Ovary (tissue), 9 donors: Measurements from ENCODE around the gene TIAL1. TPM values are rescaled to one million over a fixed set of nuclear protein-coding genes. Genes with fewer than 3 reads are reported as not detected.

ENCODE experiments used
- DNase-seq, 5 donors: peaks; one replicate each; pipeline ENCODE4 v3.0.0-alpha.2; 2019 to 2020
- H3K27ac ChIP-seq, 2 donors: fragments of 200-600 bp; one replicate each; pipeline versions ENCODE4 v1.5.1 to v1.8.0; 2019 to 2022
- H3K27me3 ChIP-seq: fragments of 200-600 bp; one replicate; pipeline ENCODE4 v1.8.0; 2022
- H3K36me3 ChIP-seq: fragments of 200-600 bp; sonication (generic); one replicate; pipeline ENCODE4 v1.5.1; 2019
- H3K4me1 ChIP-seq: one replicate; pipeline ENCODE4 v1.8.1; 2013; ENCODE audit warnings: mild to moderate bottlenecking, moderate library complexity; ENCODE audit not compliant: insufficient read depth
- H3K4me3 ChIP-seq: fragments of 200-600 bp; sonication (generic); one replicate; pipeline ENCODE4 v1.5.1; 2017
- H3K9me3 ChIP-seq, 2 donors: fragments of 200-600 bp in 1 of 2; sonication (generic) in 1 of 2; one replicate each; pipeline versions ENCODE4 v1.5.1 to v1.8.1; 2013 to 2019; ENCODE audit warnings: mild to moderate bottlenecking in 1 of 2, moderate library complexity in 1 of 2
- EP300 ChIP-seq: sonication (generic); formaldehyde crosslinking; IDR thresholded peaks from one replicate; pipeline ENCODE4 v1.6.1; 2017; ENCODE audit warnings: antibody characterized with exemption
- POLR2A ChIP-seq: fragments of 450-650 bp; IDR thresholded peaks from one replicate; pipeline ENCODE4 v1.6.1; 2017; ENCODE audit warnings: antibody characterized with exemption, mild to moderate bottlenecking, moderate library complexity
- WGBS, 3 donors: extraction: QIAGEN DNeasy Blood & Tissue Kit in 1 of 3; methylation state at CpG; one replicate each; pipeline versions ENCODE4 v1.1.5 to v1.1.7; 2013 to 2017; 5-methylcytosine and 5-hydroxymethylcytosine counted together
- intact Hi-C, 4 donors: fragments of 100-400 bp; cut with DNase I; formaldehyde crosslinking; loops; one replicate each; pipeline versions ENCODE4 v1.11.0 to v1.15.1; 2022 to 2023
- polyA plus RNA-seq, 2 donors: library from polyadenylated mRNA; stranded (reverse); fragments of 200-250 nt in 1 of 2; fragments of 350-450 nt in 1 of 2; fragmentation: Illumina TruSeq in 1 of 2; extraction: RNeasy Lipid Tissue Mini Kit (QIAGEN cat#74804) in 1 of 2; gene quantifications; one replicate each; pipeline ENCODE4 v1.2.3, GENCODE V29; 2013 to 2014
- total RNA-seq, 7 donors: library from RNA; depleted of rRNA in 2 of 7; stranded (reverse); fragments of >200 nt in 2 of 7; fragmentation: NEBNext Ultra II Directional in 3 of 7; extraction: Animal tissue kit (Norgen Biotek cat#: 25700) in 3 of 7; gene quantifications; one replicate each; pipeline versions ENCODE4 v1.1.0 to v1.2.4, GENCODE V29; 2016 to 2023
- TF ChIP-seq, protein P1 (sequence below), 3 donors: fragments of 450-650 bp in 2 of 3; fragments of 200-600 bp in 1 of 3; IDR thresholded peaks; one replicate each; pipeline versions ENCODE4 v1.5.1 to v1.8.0; 2016 to 2022; ENCODE audit warnings: antibody characterized with exemption in 3 of 3, mild to moderate bottlenecking in 1 of 3
- donor health status: DM: no; HTN: no; CAD: no; lungs with moderate emphysema.
- donor health status: DM: no; HTN: no; CAD: no.
- donor health status: Bipolar disorder and iron deficiency.
- donor health status: DM: yes; HTN: yes; CAD: no.
- donor health status: DM: no; HTN: no; CAD: no.
- donor health status: DM: yes; HTN: yes; CAD: no.

TIAL1 gene
- total and polyA plus RNA-seq, 9 donors: 48.2 to 113 (median 99.5) TPM

DNA sequence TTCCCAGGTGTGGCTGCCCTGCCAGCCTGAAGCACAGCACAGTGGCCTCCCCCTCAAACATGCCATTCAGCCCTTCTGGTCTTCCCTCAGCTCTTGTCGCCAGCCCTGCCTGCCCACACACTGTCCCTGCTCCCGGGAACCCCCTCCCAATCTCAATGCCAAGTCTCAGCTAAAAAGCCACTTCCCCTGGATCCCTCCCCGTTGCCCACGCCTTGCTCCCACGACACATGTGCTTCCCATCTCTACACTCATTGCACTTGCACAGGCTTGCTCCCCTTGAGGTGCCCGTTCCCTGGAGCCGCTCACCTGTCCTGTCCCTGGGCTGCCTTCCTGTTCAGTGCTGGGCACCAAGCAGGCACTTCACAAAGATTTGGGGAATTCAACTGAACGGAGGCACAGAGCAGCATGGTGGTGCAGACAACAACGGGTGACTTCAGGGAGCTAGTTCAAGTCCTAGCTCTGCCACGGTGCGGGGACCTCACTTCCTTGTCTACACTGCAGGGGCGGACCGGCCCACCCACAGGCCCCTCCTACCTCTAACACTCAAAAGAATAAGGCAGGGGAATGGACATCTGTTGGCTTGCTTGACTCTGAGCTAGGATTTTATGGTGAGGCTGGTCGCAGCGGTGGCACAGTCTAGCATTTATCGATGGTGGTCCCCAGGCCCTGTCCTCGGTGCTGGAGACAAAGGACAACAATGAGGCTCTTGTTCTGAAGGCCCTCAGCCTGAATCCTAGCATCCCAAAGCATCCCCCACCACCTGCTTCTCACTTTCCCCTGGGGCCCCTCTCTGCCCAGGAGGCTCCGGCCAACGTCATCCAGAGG, 72.7 kb downstream of the TIAL1 start:
- peaks cover 2% of the 10 kb centered on the region for H3K4me1 ChIP-seq
- no peaks in the 10 kb centered on the region for H3K36me3 ChIP-seq
- 94 to 95% (median 95%) methylated on average over 19 of the region's 19 CpGs for WGBS, 3 donors
- no peak for TF ChIP-seq EP300
- no peak for TF ChIP-seq POLR2A
- TF ChIP-seq, protein P1, sequence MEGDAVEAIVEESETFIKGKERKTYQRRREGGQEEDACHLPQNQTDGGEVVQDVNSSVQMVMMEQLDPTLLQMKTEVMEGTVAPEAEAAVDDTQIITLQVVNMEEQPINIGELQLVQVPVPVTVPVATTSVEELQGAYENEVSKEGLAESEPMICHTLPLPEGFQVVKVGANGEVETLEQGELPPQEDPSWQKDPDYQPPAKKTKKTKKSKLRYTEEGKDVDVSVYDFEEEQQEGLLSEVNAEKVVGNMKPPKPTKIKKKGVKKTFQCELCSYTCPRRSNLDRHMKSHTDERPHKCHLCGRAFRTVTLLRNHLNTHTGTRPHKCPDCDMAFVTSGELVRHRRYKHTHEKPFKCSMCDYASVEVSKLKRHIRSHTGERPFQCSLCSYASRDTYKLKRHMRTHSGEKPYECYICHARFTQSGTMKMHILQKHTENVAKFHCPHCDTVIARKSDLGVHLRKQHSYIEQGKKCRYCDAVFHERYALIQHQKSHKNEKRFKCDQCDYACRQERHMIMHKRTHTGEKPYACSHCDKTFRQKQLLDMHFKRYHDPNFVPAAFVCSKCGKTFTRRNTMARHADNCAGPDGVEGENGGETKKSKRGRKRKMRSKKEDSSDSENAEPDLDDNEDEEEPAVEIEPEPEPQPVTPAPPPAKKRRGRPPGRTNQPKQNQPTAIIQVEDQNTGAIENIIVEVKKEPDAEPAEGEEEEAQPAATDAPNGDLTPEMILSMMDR (IDR thresholded peaks at IDR 0.05): no peak
- H3K9me3 ChIP-seq: no peaks in the 10 kb centered on the region
- intact Hi-C loops: no loop called here
- no peak overlapping the region for H3K27ac ChIP-seq
- DNase-seq: no peak
- no peaks in the 10 kb centered on the region for H3K27me3 ChIP-seq
- no peak overlapping the region for H3K4me3 ChIP-seq

Other genes starting within 250 kb of the TIAL1 start
- gene RGS10, start 54.2 kb downstream of the TIAL1 start, total RNA-seq: 10 to 100 TPM in 6 of 7 donors, 1 to 10 TPM in 1; 7.6 to 44.5 (median 15.4) TPM
- 10 to 100 TPM; 57.3 to 63.3 TPM for gene RGS10, start 54.2 kb downstream of the TIAL1 start, polyA plus RNA-seq
- 10 to 100 TPM; 13.7 to 33.5 (median 29.6) TPM for gene BAG3, start 54.4 kb upstream of the TIAL1 start, total RNA-seq
- gene BAG3, start 54.4 kb upstream of the TIAL1 start, polyA plus RNA-seq: 10 to 100 TPM; 14.4 to 26.9 TPM
- gene INPP5F, start 129.1 kb upstream of the TIAL1 start, total RNA-seq: 10 to 100 TPM in 6 of 7 donors, 1 to 10 TPM in 1; 8.5 to 18.8 (median 14.4) TPM
- 10 to 100 TPM in 1 of 2 donors, 1 to 10 TPM in 1; 8.1 to 13.8 TPM for gene INPP5F, start 129.1 kb upstream of the TIAL1 start, polyA plus RNA-seq